Panc1 (cell line): ENCODE data around the gene CDIPT. TPM values are rescaled to one million over a fixed set of nuclear protein-coding genes. Genes with fewer than 3 reads are reported as not detected.

ENCODE experiments used
- ATAC-seq: fragments of 200-7000 bp; cut with Tn5 transposase; 2 replicates; pipeline ENCODE4 v1.9.1; 2020; ENCODE audit warnings: mild to moderate bottlenecking, moderate library complexity
- BruUV-seq: library from RNA; stranded (reverse); fragments of 400-500 nt; replicated peaks from 2 replicates; lab custom pipeline; 2021; lab: Mats Ljungman, UMichigan
- CTCF ChIA-PET: fragments of 300-600 bp; sonication (Branson Sonifier 250); formaldehyde crosslinking; loops from one replicate; lab custom pipeline; 2022; ENCODE audit warnings: antibody characterized with exemption; lab: Charles Lee
- POLR2A ChIA-PET: fragments of 300-600 bp; sonication (Branson Sonifier 250); formaldehyde crosslinking; loops from one replicate; lab custom pipeline; 2022; ENCODE audit warnings: antibody characterized with exemption; lab: Charles Lee
- DNase-seq: peaks from one replicate; pipeline ENCODE4 v3.0.0-alpha.2; 2010; ENCODE audit warnings: low read depth, low spot score
- H3K27ac ChIP-seq: 2 replicates; pipeline ENCODE4 v1.5.1; 2011; ENCODE audit warnings: mild to moderate bottlenecking, low read length, inconsistent platforms
- H3K27me3 ChIP-seq: fragments of 200-500 bp; sonication (Bioruptor generic); 2 replicates; pipeline ENCODE4 v1.6.0; 2014; ENCODE audit warnings: low read length, inconsistent platforms; ENCODE audit not compliant: control insufficient read depth, insufficient read depth
- H3K36me3 ChIP-seq: fragments of 200-500 bp; sonication (Bioruptor generic); 2 replicates; pipeline ENCODE4 v1.5.1; 2014; ENCODE audit warnings: inconsistent platforms, mild to moderate bottlenecking, low read length, moderate library complexity; ENCODE audit not compliant: control insufficient read depth, insufficient read depth
- H3K4me1 ChIP-seq: 2 replicates; pipeline ENCODE4 v1.5.1; 2011; ENCODE audit warnings: inconsistent platforms, mild to moderate bottlenecking, low read length, moderate library complexity; ENCODE audit not compliant: control insufficient read depth, insufficient read depth
- H3K4me3 ChIP-seq, 2 experiments: 2 replicates each; pipeline ENCODE4 v1.5.1; 2011 to 2012; ENCODE audit warnings: low read depth in 2 of 2, low read length in 2 of 2, mild to moderate bottlenecking in 2 of 2, inconsistent platforms in 1 of 2, moderate library complexity in 1 of 2
- H3K9me3 ChIP-seq: fragments of 200-500 bp; sonication (Bioruptor generic); 2 replicates; pipeline ENCODE4 v1.5.1; 2014; ENCODE audit warnings: low read depth, mild to moderate bottlenecking, inconsistent platforms, low read length, moderate library complexity; ENCODE audit not compliant: control insufficient read depth, insufficient read depth
- CTCF ChIP-seq: fragments of 450-650 bp; IDR thresholded peaks from 2 replicates; pipeline ENCODE4 v1.5.1; 2017; ENCODE audit warnings: mild to moderate bottlenecking
- POLR2AphosphoS5 ChIP-seq: IDR thresholded peaks from 2 replicates; pipeline ENCODE4 v1.6.1; 2012; ENCODE audit warnings: mild to moderate bottlenecking, low read depth, low read length, moderate library complexity
- REST ChIP-seq, 2 experiments: IDR thresholded peaks; 2 replicates each; pipeline ENCODE4 v1.6.1; 2011 to 2012; ENCODE audit warnings: low read depth in 2 of 2, control low read depth in 1 of 2, low read length in 1 of 2, mild to moderate bottlenecking in 1 of 2, moderate library complexity in 1 of 2; ENCODE audit not compliant: insufficient read depth in 1 of 2
- SIN3A ChIP-seq: IDR thresholded peaks from 2 replicates; pipeline ENCODE4 v1.6.1; 2012; ENCODE audit warnings: low read depth, mild to moderate bottlenecking, low read length, moderate library complexity, borderline replicate concordance; ENCODE audit not compliant: insufficient read depth
- TCF7L2 ChIP-seq: IDR thresholded peaks from 2 replicates; pipeline ENCODE4 v1.6.1; 2011; ENCODE audit warnings: mild to moderate bottlenecking, low read depth, low read length, inconsistent platforms
- in situ Hi-C: cut with HindIII; loops from 2 replicates; pipeline ENCODE4 v1.10.0; 2016; ENCODE audit warnings: low sequenced_read_pairs, low pct_unique_long_range_greater_than_20kb
- intact Hi-C: fragments of 100-400 bp; cut with micrococcal nuclease; formaldehyde crosslinking; loops from one replicate; pipeline ENCODE4 v1.10.0; 2022; ENCODE audit not compliant: unreplicated experiment
- total RNA-seq: library from RNA; stranded (reverse); gene quantifications from one replicate; pipeline ENCODE4 v1.2.1, GENCODE V29; 2021; ENCODE audit not compliant: unreplicated experiment

CDIPT gene
- total RNA-seq, 1 experiment from 2014 or later, result 71.6 TPM

GRCh38 chr16:29831490-29831889 lies 31.5 kb downstream of the CDIPT start:
- ChIA-PET CTCF (no interaction called here), POLR2A (no interaction called here)
- H3K4me1 ChIP-seq, result no peaks in the 10 kb centered on the region
- no peak overlapping the region for H3K27ac ChIP-seq
- no TSS peak for BruUV-seq
- no peaks in the 10 kb centered on the region for H3K27me3 ChIP-seq
- no peaks in the 10 kb centered on the region for H3K9me3 ChIP-seq
- ATAC-seq (no peak), DNase-seq (no peak)
- TF ChIP-seq REST (IDR thresholded peaks at IDR 0.05; ENCODE audit: insufficient read depth in 1 of 2, low read depth in 2 of 2, low read length in 1 of 2), result no peak
- no peak for TF ChIP-seq CTCF
- no peak for TF ChIP-seq SIN3A
- no peak for TF ChIP-seq POLR2AphosphoS5
- no peak for TF ChIP-seq TCF7L2
- in situ Hi-C loops (no loop called here), intact Hi-C loops (no loop called here)
- H3K36me3 ChIP-seq, result no peaks in the 10 kb centered on the region
- no peak overlapping the region for H3K4me3 ChIP-seq

- in situ Hi-C loops, result no loop called here
- no peaks in the 10 kb centered on the region for H3K27me3 ChIP-seq
- H3K4me3 ChIP-seq, result no peak overlapping the region
- POLR2A ChIA-PET, result no interaction called here
- no peaks in the 10 kb centered on the region for H3K36me3 ChIP-seq
- no peaks in the 10 kb centered on the region for H3K4me1 ChIP-seq
- DNase-seq, result no peak
- CTCF ChIA-PET, result no interaction called here
- no peak for ATAC-seq
- no peaks in the 10 kb centered on the region for H3K9me3 ChIP-seq
- no peak overlapping the region for H3K27ac ChIP-seq
- BruUV-seq, result no TSS peak
- TF ChIP-seq CTCF (no peak), SIN3A (no peak), REST (IDR thresholded peaks at IDR 0.05; ENCODE audit: insufficient read depth in 1 of 2, low read depth in 2 of 2, low read length in 1 of 2) (no peak), POLR2AphosphoS5 (no peak), TCF7L2 (no peak)
- intact Hi-C loops, result no loop called here
These were observed 32.3 kb downstream of the CDIPT start for GRCh38 chr16:29830774-29831173.
